HG02884 (cell line): ENCODE data around the gene ABLIM1.
A peak's percentile ranks its signal among the peaks of the same experiment; 100 is the strongest.

Source experiments
- ATAC-seq: cut with Tn5 transposase; IDR thresholded peaks from one replicate; pipeline ENCODE4 v1.9.1; 2021; ENCODE audit warnings: mild to moderate bottlenecking, moderate library complexity; ENCODE audit not compliant: unreplicated experiment

Gene ABLIM1

DNA sequence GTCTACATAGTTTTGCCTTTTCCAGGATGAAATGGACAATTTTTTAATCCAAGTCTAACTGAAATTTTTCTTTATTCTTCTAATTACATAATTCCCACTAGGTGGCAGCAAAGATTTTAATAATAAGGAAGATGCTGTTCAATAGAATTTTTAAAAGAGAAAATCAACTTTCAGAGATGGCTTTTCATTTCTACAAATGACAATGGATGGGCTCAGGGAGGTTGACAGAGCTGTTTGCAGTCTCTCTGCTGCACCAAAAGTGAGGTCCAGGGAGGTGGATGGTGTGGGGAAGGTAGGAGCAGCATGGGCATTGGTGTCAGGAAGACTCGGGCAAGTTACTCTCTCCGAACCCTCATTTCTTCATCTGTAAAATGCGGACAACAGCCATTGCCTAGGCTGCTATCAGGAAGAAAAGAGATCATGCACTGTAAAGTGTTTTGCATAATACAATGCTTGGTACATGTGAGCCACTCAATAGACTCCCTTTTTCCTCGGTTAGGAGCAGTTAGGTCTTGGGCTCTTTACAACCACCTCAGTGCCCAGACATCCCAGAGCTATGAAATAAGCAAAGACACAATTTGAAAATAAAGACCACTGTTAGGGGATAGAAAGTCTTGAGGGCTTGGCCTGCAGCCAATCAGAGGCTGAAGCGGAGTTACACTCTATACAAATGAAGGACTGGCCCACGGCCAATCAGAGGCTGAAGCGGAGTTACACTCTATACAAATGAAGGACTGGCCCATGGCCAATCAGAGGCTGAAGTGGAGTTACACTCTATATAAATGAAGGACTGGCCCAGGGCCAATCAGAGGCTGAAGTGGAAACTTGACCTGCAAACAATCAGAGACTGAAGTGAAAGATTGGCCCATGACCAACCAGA, 107.1 kb downstream of the ABLIM1 start:
- no peak for ATAC-seq

DNA sequence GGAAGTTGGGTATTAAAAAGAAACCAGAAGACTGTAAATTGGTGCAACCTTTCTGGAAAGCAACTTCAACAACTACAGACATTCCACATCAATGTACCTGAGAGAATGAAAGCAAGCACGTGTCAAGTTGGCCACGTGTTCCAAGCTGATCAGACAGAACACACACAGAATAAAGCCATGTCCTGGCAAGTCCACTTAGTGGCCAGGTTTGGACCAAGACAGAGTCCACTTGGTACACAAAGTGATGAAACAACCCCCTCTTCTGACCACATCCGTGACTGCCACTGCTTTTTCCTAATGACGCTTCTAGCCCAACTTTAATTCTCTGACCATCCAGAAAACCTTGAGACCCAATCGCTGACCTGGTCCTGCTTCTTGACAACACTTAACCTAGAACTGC, 109.4 kb downstream of the ABLIM1 start:
- ATAC-seq = no peak

DNA sequence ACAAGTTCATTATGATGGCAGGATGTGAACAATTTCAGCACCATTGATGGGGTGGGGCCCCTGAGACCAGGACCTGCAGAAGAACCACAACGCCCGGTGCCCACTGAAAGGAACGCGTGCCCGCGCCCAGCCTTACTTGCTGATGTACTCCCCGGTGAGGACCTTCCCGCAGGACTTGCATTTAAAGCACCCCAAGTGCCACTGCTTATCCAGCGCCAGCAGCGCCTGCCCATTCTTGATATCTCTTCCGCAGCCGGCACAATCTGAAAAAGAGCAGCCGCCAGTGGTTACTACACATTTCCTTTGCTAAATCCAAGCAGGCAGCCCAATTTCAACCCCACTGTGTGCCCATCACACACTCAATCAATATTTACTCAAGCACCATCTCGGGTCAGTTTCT, 110.6 kb downstream of the ABLIM1 start:
- no peak for ATAC-seq

- ATAC-seq = no peak
Measured at GRCh38 chr10:114547056-114547455, 111.0 kb downstream of the ABLIM1 start.

DNA sequence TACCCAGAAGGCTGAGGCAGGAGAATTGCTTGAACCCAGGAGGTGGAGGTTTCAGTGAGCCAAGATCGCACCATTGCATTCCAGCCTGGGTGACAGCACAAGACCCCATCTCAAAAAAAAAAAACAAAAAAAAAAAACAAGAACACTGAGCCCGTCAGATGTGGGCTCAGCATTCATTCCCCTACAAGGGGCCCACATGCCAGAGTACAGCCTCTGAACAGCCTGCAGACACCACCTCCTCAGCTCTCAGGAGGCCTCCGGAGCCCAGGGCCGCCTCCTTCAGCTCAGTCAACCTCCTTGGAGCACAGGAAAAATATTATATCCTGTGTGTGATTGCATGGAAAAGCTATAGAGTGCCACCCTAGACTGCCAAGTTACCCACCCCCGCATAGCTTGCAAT, 112.3 kb downstream of the ABLIM1 start:
- no peak for ATAC-seq

GRCh38 chr10:114545071-114545470, 113.0 kb downstream of the ABLIM1 start:
- no peak for ATAC-seq

GRCh38 chr10:114544045-114544659, 113.9 kb downstream of the ABLIM1 start:
- peak; percentile 97 for ATAC-seq

DNA sequence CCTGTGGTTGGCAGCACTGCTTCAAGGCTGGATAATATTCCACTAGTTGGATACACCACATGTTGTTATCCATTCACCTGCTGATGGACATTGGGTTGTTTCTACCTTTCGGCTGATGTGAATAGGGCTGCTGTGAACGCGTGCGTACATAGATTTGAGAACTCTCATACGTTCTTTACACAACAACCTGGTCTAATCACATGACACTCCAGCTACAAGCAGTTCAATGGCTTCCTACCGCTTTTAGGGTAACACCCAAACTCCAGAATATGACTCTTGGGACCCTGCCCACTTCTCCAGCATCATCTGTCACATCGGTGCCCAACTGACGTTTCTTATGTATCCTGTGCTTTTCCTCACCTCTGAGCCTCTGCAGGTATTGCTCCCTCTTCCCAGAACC, 114.6 kb downstream of the ABLIM1 start:
- ATAC-seq = no peak

DNA sequence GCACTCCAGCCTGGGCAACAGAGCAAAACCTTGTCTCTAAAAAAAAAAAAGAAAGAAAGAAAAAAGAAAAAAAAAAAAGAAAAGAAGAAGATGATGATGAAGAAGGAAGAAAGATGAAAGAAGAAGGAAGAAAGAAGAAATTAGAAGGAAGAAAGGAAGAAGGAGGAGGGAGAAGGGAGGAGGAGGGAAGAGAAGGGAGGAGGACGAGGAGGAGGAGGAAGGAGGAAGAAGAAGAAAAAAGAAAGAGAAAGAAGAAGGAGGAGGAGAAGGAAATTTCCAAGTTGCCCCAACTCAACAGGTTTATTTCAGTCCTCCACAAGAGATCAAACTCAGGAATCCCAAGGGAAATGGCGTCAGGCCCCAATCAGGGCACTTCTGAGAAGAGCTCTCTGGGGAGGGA, 115.7 kb downstream of the ABLIM1 start:
- no peak for ATAC-seq

- ATAC-seq = no peak
Measured at GRCh38 chr10:114541797-114542160, 116.3 kb downstream of the ABLIM1 start.

- ATAC-seq = no peak
Measured at GRCh38 chr10:114541081-114541796, 116.8 kb downstream of the ABLIM1 start.

GRCh38 chr10:114540236-114540635, 117.8 kb downstream of the ABLIM1 start:
- ATAC-seq = no peak

- no peak for ATAC-seq
Measured at GRCh38 chr10:114539623-114540022, 118.5 kb downstream of the ABLIM1 start.

DNA sequence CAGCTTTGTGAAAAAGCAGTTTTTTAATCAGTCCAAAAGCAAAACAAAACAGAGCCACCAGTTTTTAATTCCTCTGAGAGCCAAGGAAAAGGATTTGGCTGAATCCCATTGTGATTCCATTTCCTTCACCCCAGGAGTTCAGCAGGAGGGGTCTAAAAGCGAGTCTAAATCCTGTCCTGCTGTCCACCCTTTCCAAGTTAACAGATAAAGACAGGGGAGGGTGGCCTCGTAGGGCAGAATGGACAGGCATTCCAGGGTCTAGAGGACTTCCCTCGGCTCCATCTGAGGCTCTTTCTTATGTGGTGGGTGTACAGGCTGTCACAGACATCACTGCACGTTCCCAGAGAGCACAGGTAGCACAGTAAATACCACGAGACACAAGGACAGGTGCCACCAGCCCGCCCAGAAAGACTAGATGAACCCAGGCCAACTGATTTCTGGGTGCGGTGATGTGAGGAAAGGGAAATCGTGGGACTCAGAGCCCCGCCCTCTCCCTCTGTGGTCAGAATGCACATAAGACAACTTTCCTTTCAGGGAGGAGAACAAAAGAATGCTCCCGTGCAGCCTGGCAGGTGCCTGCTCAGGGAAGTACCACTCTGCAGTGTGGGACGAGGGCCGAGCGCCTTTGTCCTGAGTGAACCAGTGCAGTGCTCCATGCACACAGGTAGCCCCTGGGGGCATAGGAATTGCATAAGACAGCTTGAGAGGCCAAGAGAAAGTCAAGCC, 119.7 kb downstream of the ABLIM1 start:
- no peak for ATAC-seq

DNA sequence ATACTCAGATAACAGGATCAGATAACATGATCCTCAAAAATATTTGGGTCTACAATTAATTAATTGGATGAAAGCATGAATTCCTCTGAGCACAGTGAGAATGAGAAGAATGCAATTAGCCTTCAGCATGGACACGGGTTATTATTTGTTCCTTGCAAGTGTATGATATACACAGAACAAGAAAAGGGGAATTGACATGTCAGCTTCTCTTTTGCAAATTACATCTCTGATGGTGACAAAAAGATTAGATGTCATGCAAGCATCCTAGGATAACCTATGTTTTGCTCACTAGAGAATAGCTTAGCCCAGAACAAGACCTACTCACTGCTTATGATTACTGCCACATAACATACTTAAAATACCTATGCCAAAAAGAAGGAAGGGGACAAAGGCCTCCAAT, 120.3 kb downstream of the ABLIM1 start:
- no peak for ATAC-seq

- ATAC-seq = no peak
Measured at GRCh38 chr10:114534571-114534981, 123.5 kb downstream of the ABLIM1 start.

DNA sequence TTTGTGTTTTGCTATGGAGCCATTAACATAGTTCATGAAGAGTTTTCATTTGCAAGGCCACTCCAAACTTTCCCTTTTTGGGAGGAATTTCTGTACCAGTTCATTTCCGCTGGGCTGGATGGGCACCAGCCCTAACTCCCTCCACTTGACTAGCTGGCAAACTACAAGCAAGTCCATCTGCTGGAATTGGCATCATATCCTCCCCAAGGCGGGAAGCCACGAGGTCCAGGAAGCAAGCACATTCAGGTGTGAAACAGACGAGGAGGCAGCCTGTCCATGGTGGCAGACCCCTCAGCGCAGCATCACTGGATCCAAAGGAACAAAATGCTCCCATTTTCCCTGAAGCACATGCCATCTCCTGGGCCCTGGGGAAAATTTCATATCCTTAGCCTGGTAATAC, 125.8 kb downstream of the ABLIM1 start:
- no peak for ATAC-seq

GRCh38 chr10:114526504-114527238, 131.4 kb downstream of the ABLIM1 start:
- peak; percentile 94 for ATAC-seq

- ATAC-seq = peak; percentile 14
Measured at GRCh38 chr10:114526126-114526503, 132.0 kb downstream of the ABLIM1 start.

GRCh38 chr10:114525368-114525949, 132.6 kb downstream of the ABLIM1 start:
- ATAC-seq = no peak
